ENCODE measurements around the gene ITCH.

DNA sequence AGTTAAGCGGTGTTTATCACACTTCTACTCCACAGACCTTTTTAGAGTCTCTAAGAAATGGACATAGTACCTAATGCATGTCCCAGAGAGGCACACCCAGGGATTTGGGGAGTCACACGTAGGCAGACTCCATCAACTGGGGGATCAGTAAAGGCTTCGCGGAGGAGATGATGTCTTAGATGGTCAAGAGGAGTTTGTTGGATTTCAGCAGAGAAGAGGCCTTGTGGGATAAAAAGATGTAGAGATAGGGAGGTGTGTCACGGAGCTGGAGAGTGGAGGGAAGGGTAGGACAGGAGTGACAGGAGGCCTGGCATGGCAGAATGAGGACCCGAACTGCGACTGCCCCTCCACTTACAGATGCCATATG is 162.3 kb downstream of the ITCH start:
- TF ChIP-seq POLR2A (IDR thresholded peaks at IDR 0.05; ENCODE audit: low read depth, low read length): no peak
- TF ChIP-seq POLR2AphosphoS5 (IDR thresholded peaks at IDR 0.05; ENCODE audit: low read depth, low read length): no peak

Data from GM12891 (cell line).